Measurements from ENCODE around the gene LYPD6. TPM values are rescaled to one million over a fixed set of nuclear protein-coding genes. Genes with fewer than 3 reads are reported as not detected.

The LYPD6 gene
- total RNA-seq, 4 donors from 2014 or later, result 0.57 to 1.2 (median 0.80) TPM

- intact Hi-C loops (cut with DNase I), result no loop called here
- H3K4me3 ChIP-seq, result no peak overlapping the region
- TF ChIP-seq POLR2A (IDR thresholded peaks at IDR 0.05), result no peak
- no peaks in the 10 kb centered on the region for H3K36me3 ChIP-seq
- peaks cover 0 to 6% (median 0%) of the 10 kb centered on the region in 3 donors for H3K9me3 ChIP-seq
- H3K4me1 ChIP-seq, result peaks cover 0 to 8% (median 0%) of the 10 kb centered on the region in 3 donors
- WGBS, 2 donors, result 33 to 34% methylated on average over 6 of the region's 6 CpGs
- H3K27ac ChIP-seq, result no peak overlapping the region
- no peak for DNase-seq
- no peaks in the 10 kb centered on the region for H3K27me3 ChIP-seq
Measured at GRCh38 chr2:149430743-149431736, 100.7 kb downstream of the LYPD6 start.

DNA sequence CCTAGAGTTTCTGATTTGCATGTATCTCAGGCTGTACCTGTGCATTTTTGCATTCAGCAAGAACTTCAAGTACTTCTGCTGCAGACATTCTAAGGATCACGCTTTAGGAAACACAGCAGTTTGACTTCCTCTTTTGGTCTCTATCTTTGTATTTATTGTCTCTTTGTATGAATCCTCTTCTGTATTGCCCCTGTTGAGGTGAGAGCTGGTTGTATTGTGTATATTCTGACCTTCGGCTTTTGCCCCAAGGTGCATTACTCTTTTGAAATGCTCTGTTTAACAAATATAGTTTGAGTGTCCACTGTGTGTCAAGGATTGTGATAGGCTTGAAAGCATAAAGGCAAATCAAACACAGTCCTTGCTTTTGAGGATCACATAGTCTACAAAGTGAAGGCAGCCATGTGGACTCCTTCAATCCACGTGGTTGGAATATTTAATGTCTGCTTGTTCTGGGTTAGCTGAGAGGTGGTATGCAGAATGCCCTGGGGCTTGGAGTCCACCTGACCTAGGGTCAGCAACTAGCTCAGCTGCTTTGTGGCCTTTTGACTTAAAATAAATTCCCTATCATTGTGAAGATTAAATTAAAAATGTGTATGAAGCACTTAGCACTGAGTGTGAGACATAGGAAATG, 108.1 kb downstream of the LYPD6 start:
- H3K9me3 ChIP-seq, result no peaks in the 10 kb centered on the region
- no peak overlapping the region for H3K4me3 ChIP-seq
- 70 to 72% methylated on average over 3 of the region's 3 CpGs for WGBS, 2 donors
- intact Hi-C loops (cut with DNase I), result no loop called here
- TF ChIP-seq POLR2A (IDR thresholded peaks at IDR 0.05) (no peak), CTCF (IDR thresholded peaks at IDR 0.05) (no peak)
- DNase-seq, result no peak
- no peaks in the 10 kb centered on the region for H3K36me3 ChIP-seq
- H3K27ac ChIP-seq, result no peak overlapping the region
- H3K27me3 ChIP-seq, result no peaks in the 10 kb centered on the region
- no peaks in the 10 kb centered on the region for H3K4me1 ChIP-seq

DNA sequence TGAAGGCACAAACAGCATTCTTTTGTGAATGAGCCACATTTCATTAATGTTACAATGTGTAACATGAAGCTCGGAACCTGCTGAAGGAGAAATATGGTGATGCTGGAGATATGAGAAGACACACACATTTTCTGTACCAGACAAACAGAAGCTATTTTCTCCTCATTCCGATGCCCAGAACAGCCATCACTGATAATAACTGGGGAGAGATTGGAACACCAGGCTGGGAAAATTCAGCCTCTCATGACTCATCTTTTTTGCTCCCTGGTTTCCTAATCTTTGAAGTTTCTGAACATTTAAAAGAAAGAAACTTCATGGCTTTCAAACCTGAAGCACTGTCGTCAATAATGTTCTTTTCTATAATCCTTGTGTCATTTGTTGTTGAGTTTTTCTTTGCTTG, 110.9 kb downstream of the LYPD6 start:
- 89 to 90% methylated on average over 3 of the region's 3 CpGs for WGBS, 2 donors
- Histone ChIP-seq H3K4me3 (no peak overlapping the region), H3K4me1 (no peaks in the 10 kb centered on the region), H3K36me3 (no peaks in the 10 kb centered on the region), H3K27ac (no peak overlapping the region), H3K9me3 (no peaks in the 10 kb centered on the region), H3K27me3 (no peaks in the 10 kb centered on the region)
- intact Hi-C loops (cut with DNase I), result no loop called here
- no peak for TF ChIP-seq POLR2A (IDR thresholded peaks at IDR 0.05)
- no peak for TF ChIP-seq CTCF (IDR thresholded peaks at IDR 0.05)
- DNase-seq, result no peak

GRCh38 chr2:149442346-149442745, 112.0 kb downstream of the LYPD6 start:
- no peaks in the 10 kb centered on the region for H3K36me3 ChIP-seq
- H3K9me3 ChIP-seq, result no peaks in the 10 kb centered on the region
- intact Hi-C loops (cut with DNase I), result no loop called here
- no peak overlapping the region for H3K27ac ChIP-seq
- no peak overlapping the region for H3K4me3 ChIP-seq
- TF ChIP-seq CTCF (IDR thresholded peaks at IDR 0.05), result no peak
- no peak for TF ChIP-seq POLR2A (IDR thresholded peaks at IDR 0.05)
- no peak for DNase-seq
- H3K4me1 ChIP-seq, result no peaks in the 10 kb centered on the region
- no peaks in the 10 kb centered on the region for H3K27me3 ChIP-seq
- 84 to 88% methylated on average over 4 of the region's 4 CpGs for WGBS, 2 donors

GRCh38 chr2:149443150-149443549, 112.8 kb downstream of the LYPD6 start:
- H3K36me3 ChIP-seq, result no peaks in the 10 kb centered on the region
- no peaks in the 10 kb centered on the region for H3K9me3 ChIP-seq
- 69 to 73% methylated on average over 2 of the region's 2 CpGs for WGBS, 2 donors
- no peaks in the 10 kb centered on the region for H3K4me1 ChIP-seq
- TF ChIP-seq CTCF (IDR thresholded peaks at IDR 0.05), result no peak
- no peak for TF ChIP-seq POLR2A (IDR thresholded peaks at IDR 0.05)
- H3K27ac ChIP-seq, result no peak overlapping the region
- no peak overlapping the region for H3K4me3 ChIP-seq
- intact Hi-C loops (cut with DNase I), result no loop called here
- no peak for DNase-seq
- H3K27me3 ChIP-seq, result no peaks in the 10 kb centered on the region
